Fibroblast of skin of back (primary cell): ENCODE results near the gene PATJ.
"Not testable (repeated sequence)": the region's sequence is repeated elsewhere in the genome, so short reads cannot be mapped to it uniquely, and the experiment has no call there.

ENCODE experiments used
- DNase-seq: peaks from one replicate; pipeline ENCODE4 v3.0.0-alpha.2; 2013

PATJ gene

DNA sequence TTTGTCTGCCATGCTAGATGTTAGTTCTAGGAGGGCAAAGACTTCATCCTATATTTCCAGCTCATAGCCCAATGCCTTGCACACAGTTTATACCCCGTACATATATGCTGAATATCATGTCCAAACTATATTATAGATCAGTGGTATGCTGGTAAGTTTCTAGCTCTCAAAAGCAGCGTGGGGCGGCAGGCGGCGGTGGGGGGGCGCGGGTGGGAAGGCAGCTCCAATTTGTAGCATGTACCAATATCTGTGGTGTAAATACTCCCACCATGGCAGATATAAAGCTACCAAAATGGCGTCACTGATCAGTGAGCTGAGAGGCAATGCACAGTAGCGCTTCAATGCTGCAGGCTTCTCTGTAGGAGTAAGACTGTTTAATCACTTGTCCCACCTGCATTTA is 77.1 kb downstream of the PATJ start:
- DNase-seq = no peak

DNA sequence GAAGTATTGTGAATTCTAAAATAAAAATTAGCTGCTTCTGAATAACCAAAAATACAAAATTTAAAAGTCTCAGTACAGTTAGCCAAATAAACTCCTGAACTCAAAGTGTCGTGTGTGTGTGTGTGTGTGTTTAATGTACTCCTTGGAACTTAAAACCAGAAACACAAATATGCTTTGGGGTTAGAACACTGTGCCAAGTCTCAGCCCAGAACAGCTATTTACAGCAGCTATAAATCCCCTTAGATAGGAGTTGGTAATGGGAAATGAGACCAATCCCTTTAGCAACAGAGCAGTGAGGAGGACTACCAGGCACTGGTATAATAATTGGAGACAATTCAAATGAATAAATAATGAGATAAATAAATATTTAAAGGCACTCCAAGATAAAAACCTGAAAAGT is 83.1 kb downstream of the PATJ start:
- DNase-seq = no peak

DNA sequence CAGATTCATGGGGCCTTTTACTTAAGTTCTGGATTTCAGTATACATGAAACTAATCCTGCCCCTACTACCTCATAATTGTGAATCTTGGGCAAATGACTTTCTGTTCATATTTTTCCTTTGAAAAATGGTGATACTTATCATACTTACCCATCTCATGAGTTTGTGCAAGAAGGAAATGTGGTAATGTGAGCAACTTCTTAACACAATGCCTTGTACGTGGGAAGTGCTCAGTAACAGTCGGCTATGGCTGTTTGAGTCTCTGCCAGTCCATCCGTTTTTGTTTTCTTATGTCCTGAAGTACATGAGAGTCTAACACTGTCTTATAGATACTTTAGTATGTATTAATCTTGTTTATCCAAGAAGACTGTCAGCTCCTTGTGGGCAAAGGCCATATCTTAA is 86.5 kb downstream of the PATJ start:
- no peak for DNase-seq

DNA sequence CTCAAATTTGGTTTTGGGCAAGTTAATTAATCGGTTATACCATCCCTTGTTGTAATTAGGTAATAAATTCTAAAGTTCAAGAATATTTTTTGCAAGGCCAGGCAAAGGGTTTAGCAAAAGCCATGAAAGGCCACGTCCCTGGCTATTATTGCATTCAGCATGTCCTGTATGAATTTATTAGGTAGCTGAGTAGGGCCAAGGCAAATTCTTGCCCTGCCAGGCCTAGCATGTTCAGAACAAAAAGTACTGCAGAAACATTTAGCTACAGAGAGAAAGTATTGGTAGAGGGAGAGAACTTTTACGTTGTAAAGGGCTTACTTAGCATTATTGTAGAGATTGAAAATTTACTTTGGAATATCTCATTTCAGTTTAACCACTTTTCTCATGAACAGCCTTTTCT is 94.4 kb downstream of the PATJ start:
- no peak for DNase-seq

DNA sequence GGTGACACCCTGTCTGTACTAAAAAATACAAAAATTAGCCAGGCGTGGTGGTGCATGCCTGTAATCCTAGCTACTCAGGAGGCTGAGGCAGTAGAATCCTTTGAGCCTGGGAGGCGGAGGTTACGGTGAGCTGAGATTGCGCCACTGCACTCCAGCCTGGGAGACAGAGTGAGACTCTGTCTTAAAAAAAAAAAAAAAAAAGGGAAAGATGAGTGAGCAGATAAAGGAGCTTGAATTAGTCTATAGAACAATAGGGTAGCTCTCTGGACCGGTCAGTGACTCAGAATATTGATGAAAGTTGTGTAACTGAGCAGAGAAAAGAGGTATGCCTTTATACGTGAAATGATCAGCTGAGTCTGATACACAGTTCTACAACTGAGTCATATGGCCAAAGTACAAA is 95.3 kb downstream of the PATJ start:
- DNase-seq = not testable (repeated sequence)

DNA sequence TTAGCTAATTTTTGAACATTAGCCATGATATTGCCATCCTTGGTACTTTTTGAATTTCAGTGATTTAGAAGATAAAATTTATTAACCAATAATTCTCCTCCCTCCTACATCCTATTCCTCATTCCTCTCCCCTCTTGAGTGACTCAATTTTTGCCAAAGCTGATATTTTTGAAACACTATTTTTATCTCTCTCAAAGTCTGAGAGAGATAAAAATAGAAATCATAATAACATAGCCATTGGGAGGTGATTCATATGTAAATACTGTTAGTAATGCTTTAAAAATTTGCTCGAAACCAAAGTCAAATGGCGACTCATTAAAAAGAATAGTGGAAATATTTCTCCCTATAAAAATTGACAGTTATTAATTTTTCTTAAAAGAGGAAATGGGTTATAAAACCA is 97.4 kb downstream of the PATJ start:
- peak; percentile 88 for DNase-seq

DNA sequence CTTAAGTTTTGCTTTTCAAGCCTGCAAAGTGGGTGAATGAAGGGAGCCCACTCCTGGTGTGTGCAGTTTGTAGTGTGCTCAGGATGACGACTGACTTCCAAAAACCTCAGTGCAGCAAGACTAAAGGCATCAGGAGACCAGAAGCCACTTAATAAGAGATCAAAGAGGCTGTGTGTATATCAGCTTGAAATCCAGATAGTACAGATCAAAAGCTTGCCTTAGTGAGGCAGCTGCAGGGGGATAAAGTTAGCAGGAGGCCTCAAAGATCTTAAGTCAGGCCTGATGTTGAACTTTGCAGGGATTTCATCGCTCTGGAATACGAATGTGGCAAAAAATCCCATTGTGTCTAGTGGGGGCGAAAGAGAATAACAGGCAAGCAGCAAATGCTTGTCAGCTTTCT is 99.8 kb downstream of the PATJ start:
- DNase-seq = peak; percentile 40

DNA sequence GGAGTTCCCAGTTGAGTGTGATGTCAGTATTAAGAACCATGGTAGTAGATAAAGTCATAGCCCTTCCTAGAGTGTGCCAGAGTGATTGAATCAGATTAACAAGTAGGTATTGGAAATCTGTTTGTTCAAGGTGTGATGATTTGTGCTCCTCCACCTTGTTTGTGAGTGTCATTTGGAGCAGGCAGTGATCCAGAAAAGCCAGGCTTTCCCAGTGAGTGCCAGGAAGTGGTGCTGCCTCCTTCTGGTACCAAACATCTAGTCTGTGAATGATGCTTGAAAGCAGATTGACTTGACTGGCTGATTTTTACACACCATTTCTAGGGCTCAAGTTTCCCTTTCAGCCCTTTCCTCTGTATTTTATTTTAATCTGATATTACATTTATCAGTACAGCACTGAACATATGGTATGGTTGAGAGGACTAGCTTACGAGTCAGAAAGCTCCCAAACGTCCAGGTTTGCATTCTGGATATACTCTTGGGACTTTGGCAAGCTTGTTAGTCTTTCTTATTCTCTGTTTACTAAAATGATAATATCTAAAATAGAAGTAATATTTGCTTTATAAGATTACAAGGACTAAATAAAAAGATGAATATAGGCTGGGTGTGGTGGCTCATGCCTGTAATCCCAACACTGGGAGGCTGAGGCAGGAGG is 100.7 kb downstream of the PATJ start:
- DNase-seq = peak; percentile 12

DNA sequence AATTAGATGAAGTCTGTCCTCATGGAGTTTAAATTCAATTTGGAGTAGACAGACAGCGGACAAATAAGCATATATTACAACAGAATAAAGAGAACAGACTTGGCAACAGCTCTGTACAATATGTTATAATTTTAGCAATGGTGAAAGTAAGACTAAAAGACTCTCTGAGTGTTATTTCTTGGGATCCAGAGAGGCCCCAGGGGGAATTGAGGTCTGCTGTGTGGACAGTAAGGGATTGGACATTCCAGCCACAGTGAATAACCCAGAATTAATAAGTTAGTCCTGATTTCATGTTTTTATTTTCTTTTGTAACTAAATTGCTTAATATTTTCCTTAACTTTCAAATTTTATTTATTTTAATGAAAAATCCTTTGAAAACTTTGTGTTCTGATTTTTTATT is 101.7 kb downstream of the PATJ start:
- DNase-seq = peak; percentile 79

DNA sequence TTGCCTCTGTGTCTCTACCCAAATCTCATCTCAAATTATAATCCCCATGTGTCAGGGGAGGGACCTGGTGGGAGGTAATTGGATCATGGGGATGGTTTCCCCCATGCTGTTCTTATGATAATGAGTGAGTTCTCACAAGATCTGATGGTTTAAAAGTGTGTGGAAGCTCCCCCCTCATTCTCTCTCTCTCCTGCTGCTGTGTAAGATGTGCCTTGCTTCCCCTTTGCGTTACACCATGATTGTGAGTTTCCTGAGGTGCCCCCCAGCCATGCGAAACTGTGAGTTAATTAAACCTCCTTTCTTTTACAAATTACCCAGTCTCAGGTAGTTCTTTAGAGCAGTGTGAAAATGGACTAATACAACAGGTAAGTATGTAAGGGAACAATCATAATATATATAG is 102.4 kb downstream of the PATJ start:
- DNase-seq = not testable (repeated sequence)

DNA sequence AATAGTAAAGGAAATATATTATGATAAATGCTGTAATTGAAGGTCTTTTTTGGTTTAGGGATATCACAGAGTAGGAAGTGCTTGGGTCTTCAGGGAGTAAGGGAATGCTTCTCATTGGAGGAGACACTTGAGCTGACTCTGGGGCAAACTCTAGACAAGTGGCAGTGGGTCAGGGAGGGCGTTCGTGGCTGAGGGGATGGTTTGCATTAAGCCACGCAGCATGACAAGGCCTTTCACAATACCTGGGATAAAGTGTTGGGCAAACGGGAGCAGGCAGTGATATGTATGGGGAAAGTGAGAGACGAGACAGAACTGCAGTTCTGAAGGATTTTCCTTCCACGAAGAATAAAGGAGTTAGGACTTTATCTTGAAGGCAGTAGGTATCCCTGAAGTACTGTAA is 109.0 kb downstream of the PATJ start:
- no peak for DNase-seq

DNA sequence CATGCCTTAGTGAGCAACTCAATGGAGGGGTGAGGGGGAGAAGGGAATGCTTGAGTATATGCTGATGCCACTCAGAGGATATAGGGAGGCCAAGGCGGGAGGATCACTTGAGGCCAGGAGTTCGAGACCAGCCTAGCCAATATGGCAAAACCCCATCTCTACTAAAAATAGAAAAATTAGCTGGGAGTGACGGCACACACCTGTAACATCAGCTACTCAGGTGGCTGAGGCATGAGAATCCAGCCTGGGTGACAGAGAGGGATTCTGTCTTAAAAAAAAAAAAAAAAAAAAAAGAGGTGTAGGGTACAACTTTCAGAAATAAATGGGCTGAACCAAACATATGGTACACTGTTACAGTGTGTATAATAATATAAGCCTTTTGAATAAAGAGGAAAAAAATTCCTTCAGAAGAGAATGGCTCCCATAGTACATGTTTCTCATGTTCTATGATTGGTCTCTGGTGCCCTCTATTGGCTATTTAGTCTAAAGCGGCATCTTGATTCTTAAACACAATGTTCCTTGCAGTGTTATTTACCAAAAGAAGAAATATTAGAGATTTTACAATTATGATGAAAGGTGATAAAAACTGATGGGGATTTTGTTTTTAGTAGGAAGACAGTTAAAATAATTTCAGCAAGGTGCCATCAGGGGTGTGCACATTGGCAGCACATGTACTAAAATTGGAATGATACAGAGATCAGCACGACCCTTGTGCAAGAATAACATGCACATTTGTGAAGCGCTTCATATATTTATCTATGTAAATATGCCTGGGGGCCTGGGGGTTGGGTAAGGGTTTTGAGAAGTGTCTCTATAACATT is 109.8 kb downstream of the PATJ start:
- DNase-seq = peak; percentile 74

DNA sequence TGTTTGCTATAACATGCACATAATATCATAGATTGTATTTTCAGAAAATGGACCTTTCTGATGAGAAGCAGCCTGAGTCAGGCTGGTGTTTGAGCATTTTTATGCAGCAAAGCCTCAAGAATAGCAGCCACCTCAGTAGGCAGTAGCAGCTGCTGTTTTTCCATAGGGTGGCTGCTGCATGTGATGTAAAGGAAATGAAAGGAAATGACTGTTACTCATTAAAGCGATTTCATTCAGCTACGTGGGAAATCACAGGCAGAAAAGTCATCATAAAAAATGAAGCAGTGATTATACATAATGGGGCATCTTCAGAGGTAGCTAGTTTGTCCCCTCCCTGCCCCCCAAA is 110.4 kb downstream of the PATJ start:
- DNase-seq = no peak

DNA sequence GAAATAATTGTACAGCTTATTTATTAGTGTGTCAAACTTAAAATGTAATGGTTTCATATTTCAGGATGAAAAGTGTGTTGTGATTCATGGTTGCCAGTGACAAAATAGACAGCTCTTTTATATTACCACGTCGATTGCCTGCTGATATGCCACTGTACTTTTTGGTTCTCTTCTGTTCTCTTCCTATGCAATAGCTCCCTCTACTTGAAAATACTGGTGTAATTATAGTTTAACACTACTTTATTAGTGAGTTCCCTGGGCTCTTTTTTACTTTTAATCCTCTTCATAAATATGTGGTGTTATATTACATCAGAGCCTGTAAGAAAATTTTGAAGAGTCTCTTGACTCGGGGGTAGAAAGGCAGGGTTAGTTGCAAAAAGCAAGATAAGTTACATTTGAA is 111.3 kb downstream of the PATJ start:
- DNase-seq = peak; percentile 49

DNA sequence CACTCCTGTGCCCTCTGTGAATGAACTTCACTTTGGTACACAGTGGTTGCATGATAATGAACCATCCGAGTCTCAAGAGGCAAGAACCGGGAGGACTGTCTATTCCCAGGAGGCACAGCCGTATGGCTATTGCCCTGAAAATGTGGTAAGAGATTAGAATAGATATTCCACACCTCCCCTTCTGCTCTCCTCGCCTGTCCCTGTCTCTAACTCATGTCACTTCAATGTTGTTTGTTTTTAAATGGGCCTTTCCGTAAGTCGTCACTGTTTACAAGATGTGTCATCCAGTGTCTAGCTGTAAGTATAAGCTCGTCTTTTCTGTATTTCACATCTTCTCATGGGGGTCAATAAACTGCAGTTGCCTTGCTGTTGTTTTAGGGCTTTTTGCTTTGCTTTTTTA is 122.2 kb downstream of the PATJ start:
- DNase-seq = peak; percentile 27

DNA sequence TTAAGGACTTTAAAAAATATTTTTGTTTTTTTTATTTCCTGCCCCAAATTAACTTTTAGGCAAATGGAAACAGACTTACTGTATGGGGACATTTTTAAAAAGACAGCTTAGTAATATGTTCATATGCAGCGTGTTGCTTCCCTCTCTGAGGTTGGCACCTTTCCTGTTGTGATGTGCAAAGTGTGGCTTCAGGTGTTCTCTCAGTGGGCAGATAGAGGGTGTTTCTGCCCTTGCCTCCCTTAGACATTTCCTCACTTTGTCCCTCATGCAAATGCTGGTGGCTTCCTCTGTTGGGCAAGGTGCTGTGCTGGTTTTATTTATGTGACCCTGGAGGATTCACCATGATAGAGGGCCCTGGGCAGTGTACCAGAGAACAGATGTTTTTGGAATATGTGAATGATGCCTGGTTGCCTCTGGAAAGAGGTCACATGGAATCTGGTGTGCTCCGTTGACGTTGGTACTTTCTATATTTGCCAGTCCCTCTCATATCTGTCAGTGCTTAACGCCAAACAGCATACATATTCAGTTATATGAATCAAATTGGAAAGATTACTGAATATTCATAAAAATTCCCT is 123.5 kb downstream of the PATJ start:
- DNase-seq = no peak

DNA sequence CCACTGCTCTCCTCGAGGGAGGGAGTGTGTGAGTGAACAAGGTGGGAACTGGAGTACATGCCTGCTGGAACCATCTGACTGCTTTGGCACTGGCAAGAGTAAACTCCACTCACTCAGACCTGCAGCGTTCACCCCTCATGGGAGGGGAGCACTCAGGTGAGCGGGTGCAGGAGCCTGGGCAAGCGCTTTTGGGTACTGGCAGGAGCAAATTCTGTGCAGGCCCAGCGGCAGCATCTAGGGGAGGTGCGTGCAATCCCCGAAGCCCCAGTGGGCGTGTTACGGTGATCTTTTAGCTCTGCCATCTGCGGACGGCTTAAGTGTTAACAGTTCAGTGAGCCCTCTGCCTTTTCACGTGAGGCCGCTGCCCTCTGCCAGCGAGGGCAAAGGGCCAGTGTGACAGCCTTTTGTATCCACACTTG is 127.4 kb downstream of the PATJ start:
- no peak for DNase-seq

DNA sequence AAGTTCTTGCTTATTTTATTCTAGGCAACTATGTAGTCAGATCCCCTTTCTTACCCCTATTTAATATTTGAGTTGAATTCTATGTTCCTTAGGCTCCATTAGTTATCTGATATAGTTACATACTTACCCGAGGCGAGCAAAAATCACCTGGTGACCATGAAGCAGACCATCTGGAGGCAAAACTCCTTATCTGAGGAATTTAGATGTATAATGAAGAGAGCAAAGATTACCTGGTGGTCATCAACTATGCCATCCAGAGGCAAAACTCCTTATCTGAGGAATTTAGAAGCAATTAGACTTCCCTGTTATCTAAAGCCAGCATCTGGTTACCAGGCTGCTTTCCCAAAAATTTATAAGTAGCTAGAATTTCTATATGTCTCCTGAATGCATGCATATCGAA is 129.9 kb downstream of the PATJ start:
- DNase-seq = no peak

DNA sequence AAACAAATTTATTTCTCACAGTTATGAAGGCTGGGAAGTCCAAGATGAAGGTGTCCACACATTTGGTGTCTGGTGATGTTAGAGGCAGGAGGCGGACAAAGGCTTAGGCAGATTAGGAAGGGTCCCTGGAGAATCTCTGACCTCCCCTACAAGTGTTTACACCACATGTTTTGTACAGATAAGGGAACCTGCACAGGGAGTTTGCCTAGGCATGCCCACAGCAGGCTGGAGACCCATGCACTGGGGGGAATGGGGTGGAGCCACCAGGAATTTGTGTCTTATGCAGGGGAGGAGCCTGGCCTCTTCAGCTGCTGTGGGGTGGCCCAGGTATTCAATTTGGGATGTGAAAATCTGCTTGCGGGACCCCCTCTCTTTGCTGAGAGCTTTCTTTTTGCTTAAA is 131.3 kb downstream of the PATJ start:
- no peak for DNase-seq

DNA sequence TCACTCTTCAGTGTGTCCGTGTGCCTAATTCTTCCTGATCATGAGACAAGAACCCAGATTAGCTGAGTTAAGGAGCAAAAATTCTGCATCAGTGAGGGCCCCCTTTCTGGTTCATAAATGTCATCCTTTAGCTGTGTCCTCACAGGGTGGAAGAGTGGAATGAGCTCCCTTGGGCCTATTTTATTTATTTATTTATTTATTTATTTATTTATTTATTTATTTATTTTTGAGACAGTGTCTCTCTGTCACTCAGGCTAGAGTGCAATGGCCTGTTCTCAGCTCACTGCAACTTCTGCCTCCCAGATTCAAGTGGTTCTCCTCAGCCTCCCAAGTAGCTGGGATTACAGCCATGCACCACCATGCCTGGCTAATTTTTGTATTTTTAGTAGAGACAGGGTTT is 131.7 kb downstream of the PATJ start:
- no peak for DNase-seq

DNA sequence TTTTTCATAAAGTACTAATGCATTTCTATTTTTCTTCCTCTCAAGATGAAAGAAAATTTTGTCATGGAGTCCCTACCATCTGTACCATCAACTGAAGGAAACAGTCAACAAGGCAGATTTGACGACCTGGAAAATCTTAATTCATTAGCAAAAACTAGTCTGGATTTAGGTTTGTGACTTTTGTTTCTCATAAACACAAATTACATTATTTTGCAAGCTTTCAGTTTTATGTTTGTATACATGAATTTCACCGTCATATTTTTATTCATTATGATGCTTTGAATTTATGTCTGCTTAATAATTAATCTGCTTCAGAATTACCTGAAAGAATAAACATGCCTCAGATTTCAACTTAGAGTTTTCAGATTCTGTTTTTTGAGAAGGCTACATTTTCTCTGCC is 132.9 kb downstream of the PATJ start:
- no peak for DNase-seq

DNA sequence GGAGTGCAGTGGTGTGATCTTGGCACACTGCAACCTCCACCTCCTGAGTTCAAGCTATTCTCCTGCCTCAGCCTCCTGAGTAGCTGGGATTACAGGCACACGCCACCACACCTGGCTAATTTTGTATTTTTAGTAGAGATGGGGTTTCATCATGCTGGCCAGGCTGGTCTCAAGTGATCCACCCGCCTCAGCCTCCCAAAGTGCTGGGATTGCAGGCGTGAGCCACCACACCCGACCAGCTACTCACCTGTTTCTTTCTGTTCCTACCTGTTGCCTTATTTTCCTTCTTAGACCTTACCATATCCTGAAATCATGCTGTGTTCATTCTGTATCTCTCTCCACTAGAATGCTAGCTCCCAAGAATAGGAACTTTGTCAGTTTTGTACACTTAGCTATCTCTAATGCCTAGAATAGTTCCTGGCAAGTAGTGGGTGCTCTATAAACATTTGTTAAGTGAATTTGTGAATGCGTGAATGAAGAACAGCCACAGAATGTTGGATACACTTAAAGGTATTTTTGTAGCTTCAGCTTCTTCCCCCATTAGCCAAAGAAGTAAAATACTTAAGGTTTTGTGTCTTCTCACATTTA is 137.7 kb downstream of the PATJ start:
- not testable (repeated sequence) for DNase-seq

DNA sequence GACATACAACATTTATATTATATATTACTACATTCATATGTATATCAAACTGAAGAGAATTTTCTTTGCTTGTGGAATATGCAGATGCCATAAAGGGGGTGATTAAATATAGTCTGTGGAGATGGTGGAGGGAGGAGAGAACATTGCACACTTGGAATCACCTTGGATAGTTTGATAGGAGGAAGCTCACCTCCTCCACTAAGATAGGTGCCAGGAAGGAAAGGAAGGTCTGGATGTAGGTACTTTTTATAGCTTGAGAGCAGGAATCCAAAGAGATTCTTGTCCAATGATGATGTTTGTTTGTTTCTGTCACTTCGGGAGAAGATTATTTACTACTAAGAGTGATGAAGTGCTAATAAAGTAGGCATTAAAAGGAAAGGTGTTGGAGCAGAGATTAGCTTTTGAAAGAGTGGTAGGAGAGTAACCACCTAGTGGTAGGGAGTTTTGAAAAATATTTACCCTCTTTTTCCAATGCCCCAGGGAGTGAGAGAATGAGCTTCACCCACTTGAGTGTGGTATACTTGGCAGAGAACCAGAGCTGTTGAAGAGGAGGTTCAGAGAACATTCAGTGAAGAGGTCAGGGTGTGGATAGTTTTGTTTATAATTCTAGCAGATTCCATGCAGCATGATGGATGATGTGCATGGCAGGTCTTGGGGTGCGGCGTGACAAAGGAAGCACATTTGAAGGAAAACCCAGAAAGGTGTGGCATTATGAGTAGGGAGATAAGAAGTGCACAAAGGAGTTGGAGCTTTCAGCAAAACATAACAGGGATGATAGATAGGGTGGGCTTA is 145.0 kb downstream of the PATJ start:
- no peak for DNase-seq
